H7 (cell line): ENCODE results near the gene KDSR. TPM values are rescaled to one million over a fixed set of nuclear protein-coding genes. Genes with fewer than 3 reads are reported as not detected.

Experiments
- DNase-seq: peaks from one replicate; pipeline ENCODE4 v3.0.0; 2012
- H3K27me3 ChIP-seq: 2 replicates; pipeline ENCODE4 v1.6.0; 2011; ENCODE audit warnings: mild to moderate bottlenecking, low read length; ENCODE audit not compliant: control insufficient read depth, insufficient read depth
- H3K36me3 ChIP-seq: replicated peaks from 2 replicates; pipeline ENCODE4 v1.5.1; 2011; ENCODE audit warnings: low read length; ENCODE audit not compliant: control insufficient read depth, insufficient read depth
- H3K4me3 ChIP-seq: 2 replicates; pipeline ENCODE4 v1.5.1; 2011; ENCODE audit warnings: low read depth, mild to moderate bottlenecking, control low read depth, low read length, moderate library complexity; ENCODE audit not compliant: insufficient read depth
- total RNA-seq: library from RNA; depleted of rRNA; stranded (reverse); fragments of >200 nt; shearing (Covaris generic); gene quantifications from 2 replicates; pipeline ENCODE4 v1.2.3, GENCODE V29; 2014; rRNA removed

KDSR gene
- 21.1 and 23.9 TPM in 2 replicates for total RNA-seq

- DNase-seq, result peak; percentile 93
- Histone ChIP-seq H3K36me3 (peaks cover 3% of the 10 kb centered on the region), H3K4me3 (peak within 1 kb of the TSS; percentile 86), H3K27me3 (no peaks in the 10 kb centered on the region)
Measured at GRCh38 chr18:63367053-63367953, at the start of gene KDSR. Gene KDSR (minus strand): TSS chr18:63367206. CDS start chr18:63367118, 88 bp downstream.

- H3K4me3 ChIP-seq, result no peak overlapping the region
- DNase-seq, result no peak
- H3K36me3 ChIP-seq, result 0 out of 2 replicates have a peak, but pooled peaks cover 1% of the 10 kb centered on the region
- H3K27me3 ChIP-seq, result no peaks in the 10 kb centered on the region
Measured at GRCh38 chr18:63412953-63413352, 45.9 kb upstream of the KDSR start.

- H3K4me3 ChIP-seq, result no peak overlapping the region
- no peaks in the 10 kb centered on the region for H3K27me3 ChIP-seq
- peaks cover 1% of the 10 kb centered on the region; the same call in 1 of the 2 replicates for H3K36me3 ChIP-seq
- DNase-seq, result no peak
Measured at GRCh38 chr18:63410792-63411191, 43.8 kb upstream of the KDSR start.

- no peak overlapping the region for H3K4me3 ChIP-seq
- H3K36me3 ChIP-seq, result peaks cover 1% of the 10 kb centered on the region; the same call in 1 of the 2 replicates
- DNase-seq, result no peak
- H3K27me3 ChIP-seq, result no peaks in the 10 kb centered on the region
Measured at GRCh38 chr18:63409301-63409700, 42.3 kb upstream of the KDSR start.

- no peaks in the 10 kb centered on the region for H3K27me3 ChIP-seq
Measured at GRCh38 chr18:63407734-63408133, 40.7 kb upstream of the KDSR start.

GRCh38 chr18:63405986-63406385, 39.0 kb upstream of the KDSR start:
- Histone ChIP-seq H3K27me3 (no peaks in the 10 kb centered on the region), H3K4me3 (no peak overlapping the region), H3K36me3 (peaks cover 10% of the 10 kb centered on the region)
- no peak for DNase-seq

More at GRCh38 chr18:63407734-63408133, 40.7 kb upstream of the KDSR start:
- no peak for DNase-seq
- peaks cover 5% of the 10 kb centered on the region for H3K36me3 ChIP-seq
- no peak overlapping the region for H3K4me3 ChIP-seq

- H3K4me3 ChIP-seq, result no peak overlapping the region
- peaks cover 18% of the 10 kb centered on the region for H3K36me3 ChIP-seq
- no peaks in the 10 kb centered on the region for H3K27me3 ChIP-seq
- DNase-seq, result no peak
Measured at GRCh38 chr18:63402246-63403162, 35.5 kb upstream of the KDSR start.

GRCh38 chr18:63399300-63399699, 32.3 kb upstream of the KDSR start:
- Histone ChIP-seq H3K27me3 (no peaks in the 10 kb centered on the region), H3K36me3 (peaks cover 20% of the 10 kb centered on the region), H3K4me3 (no peak overlapping the region)
- no peak for DNase-seq

GRCh38 chr18:63397349-63397748, 30.3 kb upstream of the KDSR start:
- no peak for DNase-seq
- H3K36me3 ChIP-seq, result peaks cover 13% of the 10 kb centered on the region

GRCh38 chr18:63395503-63395902, 28.5 kb upstream of the KDSR start:
- no peak for DNase-seq
- Histone ChIP-seq H3K4me3 (no peak overlapping the region), H3K36me3 (peaks cover 9% of the 10 kb centered on the region), H3K27me3 (no peaks in the 10 kb centered on the region)

More at GRCh38 chr18:63397349-63397748, 30.3 kb upstream of the KDSR start:
- Histone ChIP-seq H3K4me3 (no peak overlapping the region), H3K27me3 (no peaks in the 10 kb centered on the region)

- H3K36me3 ChIP-seq, result peaks cover 9% of the 10 kb centered on the region
- H3K27me3 ChIP-seq, result no peaks in the 10 kb centered on the region
- no peak for DNase-seq
- no peak overlapping the region for H3K4me3 ChIP-seq
Measured at GRCh38 chr18:63394954-63395353, 27.9 kb upstream of the KDSR start.

GRCh38 chr18:63387861-63388260, 20.9 kb upstream of the KDSR start:
- H3K36me3 ChIP-seq, result no peaks in the 10 kb centered on the region; the same call in 1 of the 2 replicates
- no peak overlapping the region for H3K4me3 ChIP-seq
- DNase-seq, result no peak
- no peaks in the 10 kb centered on the region for H3K27me3 ChIP-seq

- H3K36me3 ChIP-seq, result no peaks in the 10 kb centered on the region
- H3K4me3 ChIP-seq, result no peak overlapping the region
- DNase-seq, result no peak
- no peaks in the 10 kb centered on the region for H3K27me3 ChIP-seq
Measured at GRCh38 chr18:63382843-63383242, 15.8 kb upstream of the KDSR start.

- Histone ChIP-seq H3K27me3 (no peaks in the 10 kb centered on the region), H3K36me3 (no peaks in the 10 kb centered on the region), H3K4me3 (no peak overlapping the region)
- DNase-seq, result no peak
Measured at GRCh38 chr18:63379639-63379962, 12.6 kb upstream of the KDSR start.
